ENCODE data around the gene ITGA3.

- TF ChIP-seq CTCF (IDR thresholded peaks at IDR 0.05; ENCODE audit: insufficient read depth, low read length, poor library complexity, severe bottlenecking) (no peak), EZH2phosphoT487 (conservative IDR thresholded peaks at IDR 0.05; ENCODE audit: low read length) (no peak)
These were observed 76.3 kb downstream of the ITGA3 start for GRCh38 chr17:50132104-50132794.

All from SU-DHL-6 (cell line).